ENCODE results near the gene ZNF525.
A peak's percentile ranks its signal among the peaks of the same experiment; 100 is the strongest.
"Not testable (repeated sequence)": the region's sequence is repeated elsewhere in the genome, so short reads cannot be mapped to it uniquely, and the experiment has no call there.

Gene ZNF525

GRCh38 chr19:53395840-53396524, 30.5 kb downstream of the ZNF525 start:
- not testable (repeated sequence) for DNase-seq (ENCODE audit: low spot score)

- DNase-seq (ENCODE audit: low spot score): no peak
Measured at GRCh38 chr19:53396525-53396868, 31.0 kb downstream of the ZNF525 start.

GRCh38 chr19:53397918-53398317, 32.4 kb downstream of the ZNF525 start:
- DNase-seq (ENCODE audit: low spot score): not testable (repeated sequence)

GRCh38 chr19:53409505-53410204, 44.1 kb downstream of the ZNF525 start:
- no peak for DNase-seq (ENCODE audit: low spot score)

- not testable (repeated sequence) for DNase-seq (ENCODE audit: low spot score)
Measured at GRCh38 chr19:53420520-53421315, 55.2 kb downstream of the ZNF525 start.

- DNase-seq (ENCODE audit: low spot score): no peak
Measured at GRCh38 chr19:53422551-53422950, 57.0 kb downstream of the ZNF525 start.

- DNase-seq (ENCODE audit: low spot score): not testable (repeated sequence)
Measured at GRCh38 chr19:53423074-53423473, 57.6 kb downstream of the ZNF525 start.

GRCh38 chr19:53423680-53424079, 58.2 kb downstream of the ZNF525 start:
- DNase-seq (ENCODE audit: low spot score): not testable (repeated sequence)

GRCh38 chr19:53424968-53425597, 59.6 kb downstream of the ZNF525 start:
- DNase-seq (ENCODE audit: low spot score): no peak

GRCh38 chr19:53431399-53432087, 66.0 kb downstream of the ZNF525 start, which contains the start of gene ZNF761:
TSS of gene ZNF761 (plus strand) at chr19:53431984. CDS start at chr19:53447269, 15,285 bp downstream.
- DNase-seq (ENCODE audit: low spot score): peak; percentile 89

GRCh38 chr19:53432088-53432661, 66.7 kb downstream of the ZNF525 start:
- DNase-seq (ENCODE audit: low spot score): no peak

All from LoVo (cell line).